COLO829 (cell line): Measurements from ENCODE around the gene SLC6A13.
"Not testable (repeated sequence)": the region's sequence is repeated elsewhere in the genome, so short reads cannot be mapped to it uniquely, and the experiment has no call there.

Source experiments
- DNase-seq: peaks from one replicate; pipeline ENCODE4 v3.0.0; 2012; ENCODE audit warnings: low spot score

Gene SLC6A13

DNA sequence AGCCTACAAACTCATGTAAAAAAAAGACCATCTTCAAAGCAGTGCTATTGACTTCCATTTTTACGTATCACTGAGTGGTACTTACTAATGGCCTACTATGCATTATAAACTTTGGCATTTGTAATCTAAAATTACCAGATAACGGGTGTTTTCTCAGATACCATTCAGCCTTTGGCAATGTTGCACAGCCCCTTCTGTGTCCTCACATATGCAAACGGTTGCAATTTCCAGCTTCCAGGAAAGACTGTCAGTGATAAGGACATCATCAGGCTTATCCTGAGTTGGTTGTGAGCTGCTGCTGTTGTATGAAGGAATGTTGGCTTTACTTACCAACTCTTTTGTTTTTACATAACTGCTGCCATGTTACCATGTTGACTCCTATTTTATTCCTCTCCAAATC, 1.6 kb upstream of the SLC6A13 start:
- DNase-seq: no peak

GRCh38 chr12:263574-263973, 938 bp upstream of the SLC6A13 start:
- no peak for DNase-seq

GRCh38 chr12:262113-262512, 523 bp downstream of the SLC6A13 start:
- no peak for DNase-seq

DNA sequence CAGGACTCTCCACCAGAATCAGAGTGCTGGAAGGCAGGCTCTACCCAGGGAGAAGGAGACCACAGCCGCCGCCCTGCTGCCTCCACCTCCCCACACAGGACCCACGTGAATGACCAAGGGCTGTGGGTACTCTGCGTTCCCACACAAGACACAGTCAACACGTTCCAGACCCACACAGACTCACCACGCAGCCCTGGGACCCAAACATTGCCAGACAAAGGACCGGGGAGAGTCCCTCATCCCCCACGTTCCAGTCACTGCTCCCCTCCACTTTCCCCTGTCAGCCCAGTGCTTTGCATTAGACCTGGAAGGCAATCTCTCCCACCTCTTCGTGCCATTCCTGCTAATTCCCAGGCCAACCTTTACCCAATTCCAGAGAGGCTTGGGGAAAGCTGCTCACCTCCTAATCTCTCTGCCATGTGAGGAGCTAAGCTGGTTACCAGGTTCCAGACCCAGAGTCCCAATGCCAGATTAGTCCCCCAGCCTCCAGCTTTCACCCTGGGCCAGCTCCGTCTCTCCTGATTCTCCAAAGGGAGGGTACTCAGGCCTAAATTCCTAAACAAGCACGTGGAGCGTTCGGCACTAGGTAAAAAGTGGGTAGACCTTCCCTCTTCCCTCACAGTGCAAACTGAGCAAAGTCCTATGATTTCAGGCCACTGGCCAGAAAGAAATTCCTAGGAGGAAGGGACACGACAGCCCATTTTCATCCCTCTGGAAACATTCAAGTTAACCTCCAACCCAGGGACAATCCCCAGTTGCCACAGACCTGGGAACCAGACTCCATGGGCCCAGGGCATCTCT, 4.9 kb downstream of the SLC6A13 start:
- DNase-seq: no peak

DNA sequence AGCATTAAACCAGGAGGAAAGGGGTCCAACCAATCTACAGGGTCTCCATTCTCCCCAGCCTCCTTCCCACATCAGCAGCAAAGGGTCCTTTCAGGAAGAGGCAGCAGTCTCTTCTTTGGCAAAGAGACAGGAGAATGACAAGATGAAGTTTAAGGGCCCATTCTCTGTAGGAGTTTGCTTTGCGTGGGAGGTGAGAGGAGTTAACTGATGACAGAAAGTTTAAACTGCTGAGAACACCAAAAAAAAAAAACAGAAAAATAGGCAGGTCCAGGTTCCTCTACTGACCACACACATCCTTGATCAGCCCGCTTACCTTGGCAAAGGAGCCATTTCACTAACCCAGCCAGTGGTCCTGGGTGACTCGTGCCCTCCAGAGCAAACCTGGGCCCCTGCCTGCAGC, 5.7 kb downstream of the SLC6A13 start:
- DNase-seq: no peak

DNA sequence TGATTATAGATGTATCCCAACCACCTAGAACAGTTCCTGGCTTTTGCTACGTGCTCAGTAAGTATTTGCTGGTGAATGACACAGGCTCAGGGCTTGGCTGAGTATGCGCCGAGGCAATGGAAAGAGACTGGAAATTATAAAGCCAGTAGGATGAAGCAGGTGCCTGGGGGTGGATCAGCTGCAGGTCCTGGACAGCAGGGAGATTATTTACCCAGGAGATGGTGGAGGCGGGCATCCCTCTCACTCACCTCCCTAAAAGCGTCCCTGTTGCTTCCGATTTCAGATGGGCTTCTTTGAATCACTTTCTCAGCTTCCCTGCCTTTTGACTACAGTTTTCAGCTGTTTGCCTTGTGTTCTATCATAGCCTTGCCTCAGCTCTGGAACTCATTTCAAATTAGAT, 6.4 kb downstream of the SLC6A13 start:
- no peak for DNase-seq

DNA sequence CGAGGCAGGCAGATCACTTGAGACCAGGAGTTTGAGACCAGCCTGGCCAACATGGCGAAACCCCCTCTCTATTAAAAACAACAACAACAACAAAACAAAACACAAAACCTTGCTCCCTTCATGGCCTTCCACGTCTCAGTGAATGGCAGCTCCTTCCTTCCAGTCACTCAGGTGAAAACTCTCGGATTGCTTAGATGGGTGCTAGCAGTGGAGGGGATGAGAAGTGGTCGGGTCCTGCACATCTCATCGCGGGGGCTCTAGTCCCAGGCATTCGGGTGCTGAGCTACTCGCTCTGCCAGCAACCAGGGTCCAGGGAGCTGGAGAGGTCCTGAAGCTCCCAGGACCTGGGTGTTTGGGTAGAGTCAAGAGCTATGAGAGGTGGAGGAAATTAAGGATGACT, 7.7 kb downstream of the SLC6A13 start:
- DNase-seq: no peak

DNA sequence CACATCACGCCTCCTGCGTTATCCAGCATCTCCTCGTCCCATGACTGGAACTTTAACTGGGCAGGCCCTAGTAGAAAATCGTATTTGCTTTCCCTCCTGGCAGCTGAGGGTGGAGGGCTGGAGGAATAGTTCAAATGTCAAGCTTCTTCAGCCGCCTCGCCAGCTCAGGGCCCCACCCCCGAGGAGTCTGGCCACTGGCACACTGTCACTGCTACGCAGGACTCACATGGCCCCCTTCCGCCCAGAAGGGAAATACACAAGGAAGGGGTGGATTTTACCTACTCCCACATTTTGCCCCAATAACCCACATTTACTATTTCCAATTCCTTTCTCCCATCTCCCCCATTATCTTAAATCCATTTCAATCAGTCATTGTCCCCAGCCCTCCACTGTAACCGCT, 8.6 kb downstream of the SLC6A13 start:
- no peak for DNase-seq

DNA sequence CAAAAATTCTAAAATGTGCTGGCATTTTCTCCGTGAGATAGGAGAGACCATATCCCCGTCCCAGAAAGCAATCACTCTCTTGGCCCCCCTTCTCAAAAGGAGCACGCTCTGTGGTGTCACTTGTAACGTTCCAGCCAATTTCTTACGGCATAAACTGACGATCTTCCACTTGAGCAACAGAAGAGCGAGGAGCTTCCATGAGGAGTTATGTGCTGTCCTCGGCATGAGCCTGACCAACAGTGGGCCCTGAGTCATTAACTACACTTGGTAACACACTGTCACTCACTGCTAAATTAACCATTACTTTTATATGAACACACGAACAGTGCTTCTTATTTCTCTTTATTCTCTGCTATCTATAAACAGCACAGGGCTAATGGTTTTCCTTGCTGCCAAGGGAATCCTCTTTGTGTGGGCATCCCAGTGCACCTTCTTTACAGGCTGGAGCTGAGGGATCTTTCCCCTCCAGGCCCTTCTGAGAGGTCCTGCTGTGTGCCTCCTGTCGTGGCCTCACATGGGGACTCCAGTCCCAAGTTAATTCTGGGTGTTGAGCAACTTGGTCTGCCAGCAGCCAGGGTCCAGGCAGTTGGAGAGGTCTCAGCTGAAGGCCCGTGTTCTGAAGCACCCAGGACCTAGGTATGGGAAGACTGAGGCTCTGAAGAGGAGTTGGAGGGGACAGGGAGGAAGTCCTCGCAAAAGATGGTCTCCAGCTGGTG, 9.4 kb downstream of the SLC6A13 start:
- no peak for DNase-seq

GRCh38 chr12:252636-253035, 10.0 kb downstream of the SLC6A13 start:
- DNase-seq: no peak

DNA sequence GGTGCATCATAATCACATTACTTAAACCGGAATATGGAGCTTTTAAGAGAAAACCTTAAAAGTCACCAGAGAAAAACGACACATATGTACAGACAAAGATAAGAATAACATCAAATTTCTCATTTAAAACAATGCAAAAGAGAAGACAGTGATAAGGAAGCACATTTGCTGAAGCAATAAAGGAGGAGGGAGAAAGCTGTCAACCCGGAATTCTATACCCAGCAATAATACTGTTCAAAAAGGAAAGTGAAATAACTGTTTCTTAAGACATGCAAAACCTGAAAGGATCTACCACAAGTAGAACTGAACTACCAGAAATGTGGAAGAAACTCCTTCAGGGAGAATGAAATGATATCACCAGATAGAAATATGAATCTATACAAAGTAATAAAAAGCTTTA, 15.4 kb downstream of the SLC6A13 start:
- DNase-seq: no peak

- no peak for DNase-seq
These were observed 19.3 kb downstream of the SLC6A13 start for GRCh38 chr12:243381-243780.

DNA sequence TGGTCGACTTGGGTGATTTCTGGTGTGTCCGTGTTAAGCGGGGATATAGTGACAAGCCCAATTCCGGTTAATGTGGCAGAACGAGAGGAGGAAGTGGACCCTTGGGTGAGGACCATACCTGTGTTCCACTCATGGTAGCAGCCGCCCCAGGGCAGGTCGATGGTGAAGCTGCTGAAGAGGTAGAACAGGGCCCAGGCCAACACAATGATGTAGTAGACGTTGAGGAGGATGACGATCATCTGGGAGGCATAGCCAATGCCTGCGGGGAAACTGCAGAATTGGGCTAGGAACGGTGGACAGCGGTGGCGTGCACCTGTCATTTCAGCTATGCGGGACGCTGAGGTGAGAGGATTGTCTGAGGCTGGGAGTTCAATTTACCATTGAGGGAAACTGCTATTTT, 20.1 kb downstream of the SLC6A13 start:
- no peak for DNase-seq

GRCh38 chr12:241266-241665, 21.4 kb downstream of the SLC6A13 start:
- no peak for DNase-seq

DNA sequence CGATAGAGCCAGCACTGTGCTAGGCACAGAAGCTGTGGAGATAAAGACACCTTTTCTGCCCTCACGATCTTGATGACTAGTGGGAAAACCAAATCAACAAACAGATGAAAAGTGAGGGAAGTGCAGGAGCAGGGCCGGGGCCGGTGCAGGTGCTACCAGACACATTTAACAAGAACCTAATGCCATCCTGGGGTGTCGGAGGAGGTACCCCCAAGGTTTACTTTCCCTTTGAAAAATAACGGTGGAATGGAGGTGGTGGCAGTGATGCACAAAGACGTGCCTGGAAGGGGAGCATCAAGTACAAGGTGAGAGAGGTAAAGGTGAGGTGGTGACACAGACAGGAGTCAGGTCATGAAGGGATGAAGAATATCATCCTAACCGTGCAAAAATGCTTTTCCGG, 22.1 kb downstream of the SLC6A13 start:
- DNase-seq: no peak

- no peak for DNase-seq
These were observed 23.8 kb downstream of the SLC6A13 start for GRCh38 chr12:238736-239398.

DNA sequence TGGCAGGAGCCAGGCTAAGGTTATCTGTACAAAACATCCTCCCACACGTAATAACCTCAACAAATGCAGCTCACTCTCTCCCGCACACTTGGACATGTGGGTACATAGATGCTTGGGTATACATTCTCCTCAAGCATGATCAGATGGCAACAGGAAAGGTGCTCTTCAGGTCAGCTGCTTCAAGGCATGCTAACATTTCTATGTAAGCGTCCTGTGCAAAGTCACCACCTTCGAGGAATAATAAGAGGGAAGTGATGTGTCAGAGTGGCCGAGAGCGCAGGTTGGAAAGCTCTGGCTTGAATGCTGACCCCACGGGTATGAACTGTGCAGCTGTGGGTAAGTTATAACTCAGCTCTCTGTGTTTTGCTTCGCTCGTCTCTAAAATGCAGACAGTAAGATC, 24.5 kb downstream of the SLC6A13 start:
- DNase-seq: no peak

DNA sequence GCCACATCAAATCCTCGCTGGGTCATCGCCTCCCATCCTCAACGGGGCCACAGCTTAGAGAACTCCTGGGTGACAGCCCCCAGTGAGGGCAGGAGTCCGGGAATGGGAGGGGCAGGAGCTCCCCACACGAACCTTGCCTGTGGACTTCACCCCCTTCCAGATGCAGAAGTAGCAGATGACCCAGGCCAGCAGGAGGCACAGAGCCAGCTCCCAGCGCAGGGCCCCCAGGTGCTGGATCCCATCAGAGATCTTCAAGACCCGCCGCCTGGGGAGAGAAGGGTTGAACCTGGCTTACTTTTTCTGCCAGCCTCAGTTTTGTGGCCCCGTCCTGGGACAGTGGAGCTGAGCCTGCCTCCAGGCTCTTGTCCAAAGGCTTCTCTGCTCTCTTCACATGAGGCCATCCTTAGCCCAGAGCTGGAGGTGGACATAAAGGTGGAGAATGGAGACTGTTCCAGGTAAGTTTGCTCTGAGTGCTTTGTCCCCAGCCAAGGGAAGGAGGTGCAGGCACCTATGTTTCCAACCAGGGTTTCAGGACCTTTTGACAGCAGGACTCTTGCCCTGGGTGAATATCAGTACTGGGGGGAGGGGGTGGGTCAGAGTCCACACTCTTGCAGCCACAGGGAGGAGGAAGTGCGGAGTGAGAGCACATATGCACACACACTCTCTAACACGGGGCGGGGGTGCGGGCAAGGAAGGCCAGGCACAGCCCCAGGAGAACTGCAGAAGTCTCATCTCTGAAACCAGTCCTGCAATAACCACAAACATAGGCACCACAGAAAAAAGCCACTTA, 25.4 kb downstream of the SLC6A13 start:
- DNase-seq: no peak

GRCh38 chr12:236445-236844, 26.2 kb downstream of the SLC6A13 start:
- DNase-seq: no peak

GRCh38 chr12:235967-236366, 26.7 kb downstream of the SLC6A13 start:
- DNase-seq: not testable (repeated sequence)

DNA sequence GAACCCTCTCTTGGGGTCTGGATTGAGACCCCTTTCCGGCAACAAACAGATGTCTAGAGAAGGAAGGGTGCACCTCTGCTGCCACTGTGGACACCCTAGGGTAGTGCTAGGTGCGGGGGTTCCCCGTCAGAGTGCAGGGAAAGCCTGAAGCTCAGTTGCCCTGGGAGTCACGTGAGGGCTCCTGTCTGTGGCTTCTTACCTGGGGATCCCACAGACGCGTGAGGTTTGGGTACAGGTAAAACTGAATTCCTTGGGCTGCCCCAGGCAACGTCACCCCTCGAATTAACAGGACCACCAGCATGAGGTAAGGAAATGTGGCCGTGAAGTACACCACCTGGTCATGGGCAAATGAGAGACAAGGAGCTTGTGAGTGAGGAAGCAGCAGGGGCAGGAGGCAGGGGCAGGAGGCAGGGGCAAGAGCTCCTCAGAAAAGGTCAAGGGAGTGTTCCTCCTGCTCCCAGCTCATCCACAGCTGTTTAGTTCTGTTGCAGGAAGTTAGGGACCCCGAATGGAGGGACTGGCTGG, 27.7 kb downstream of the SLC6A13 start:
- DNase-seq: no peak

DNA sequence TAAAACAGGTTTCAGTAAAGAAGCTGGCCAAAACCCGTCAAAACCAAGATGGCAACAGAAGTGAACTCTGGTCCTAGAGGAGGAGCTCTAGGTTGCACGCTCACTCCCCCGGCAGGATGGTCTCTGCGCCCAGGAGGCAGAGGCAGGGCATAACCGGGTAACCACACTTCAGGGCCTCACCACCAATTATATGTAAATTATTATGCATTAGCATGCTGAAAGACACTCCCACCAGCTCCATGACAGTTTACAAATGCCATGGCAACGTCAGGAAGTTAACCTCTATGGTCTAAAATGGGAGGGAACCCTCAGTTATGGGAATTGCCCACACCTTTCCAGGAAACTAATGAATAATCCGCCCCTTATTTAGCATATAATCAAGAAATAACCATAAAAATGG, 28.6 kb downstream of the SLC6A13 start:
- no peak for DNase-seq
